Gastrocnemius medialis (tissue), 4 donors: ENCODE measurements around the gene LDLRAD3. TPM values are rescaled to one million over a fixed set of nuclear protein-coding genes. Genes with fewer than 3 reads are reported as not detected.

Experiments
- ATAC-seq, 2 donors: fragments of 150-250 bp; one replicate each; pipeline ENCODE4 v1.9.1; 2016
- DNase-seq, 2 donors: peaks; one replicate each; pipeline ENCODE4 v3.0.0-alpha.2; 2019
- H3K27ac ChIP-seq, 4 donors: fragments of 200-600 bp; sonication (generic); 1 replicate in 1 of 4; 2 replicates in 3 of 4; pipeline ENCODE4 v1.5.1; 2016 to 2018; ENCODE audit warnings: mild to moderate bottlenecking in 2 of 4, moderate library complexity in 1 of 4
- H3K27me3 ChIP-seq, 3 donors: fragments of 200-600 bp; sonication (generic) in 2 of 3; 1 replicate in 1 of 3; 2 replicates in 2 of 3; pipeline versions ENCODE4 v1.5.1 to v1.6.0; 2016 to 2019; ENCODE audit warnings: mild to moderate bottlenecking in 1 of 3, moderate library complexity in 1 of 3
- H3K36me3 ChIP-seq, 2 donors: fragments of 200-600 bp; sonication (generic) in 1 of 2; one replicate each; pipeline ENCODE4 v1.5.1; 2017 to 2018
- H3K4me1 ChIP-seq, 2 donors: fragments of 200-600 bp; sonication (generic) in 1 of 2; one replicate each; pipeline ENCODE4 v1.5.1; 2016 to 2017; ENCODE audit warnings: mild to moderate bottlenecking in 2 of 2
- H3K4me3 ChIP-seq, 4 donors: fragments of 200-600 bp; sonication (generic) in 3 of 4; 1 replicate in 1 of 4; 2 replicates in 3 of 4; pipeline ENCODE4 v1.5.1; 2016 to 2019; ENCODE audit warnings: mild to moderate bottlenecking in 2 of 4
- H3K9me3 ChIP-seq, 3 donors: fragments of 200-600 bp; sonication (generic) in 2 of 3; 1 replicate in 1 of 3; 2 replicates in 2 of 3; pipeline ENCODE4 v1.5.1; 2016 to 2019
- POLR2A ChIP-seq, 2 donors: fragments of 450-650 bp; IDR thresholded peaks; one replicate each; pipeline ENCODE4 v1.6.1; 2017; ENCODE audit warnings: antibody characterized with exemption in 2 of 2, mild to moderate bottlenecking in 2 of 2, moderate library complexity in 2 of 2
- in situ Hi-C, 4 donors: fragments of 200-750 bp; cut with MboI; loops; one replicate each; pipeline versions ENCODE4 v1.15.0 to v1.8.0; 2017; ENCODE audit warnings: low sequenced_read_pairs in 4 of 4
- intact Hi-C: fragments of 100-400 bp; cut with DNase I; formaldehyde crosslinking; loops from one replicate; pipeline ENCODE4 v1.15.1; 2023; ENCODE audit warnings: low total_unique reads
- total RNA-seq, 4 donors: library from RNA; depleted of rRNA; stranded (reverse); fragments of >200 nt; gene quantifications; one replicate each; pipeline versions ENCODE4 v1.1.0 to v1.2.3, GENCODE V29; 2016
- TF ChIP-seq, protein P1 (sequence below), 5 experiments: fragments of 450-650 bp in 3 of 5; fragments of 200-600 bp in 2 of 5; sonication (generic) in 2 of 5; IDR thresholded peaks in 4 of 5; conservative IDR thresholded peaks in 1 of 5; 1 replicate in 4 of 5; 2 replicates in 1 of 5; pipeline ENCODE4 v1.5.1; 2016 to 2019; ENCODE audit warnings: antibody characterized with exemption in 5 of 5, mild to moderate bottlenecking in 3 of 5, moderate library complexity in 3 of 5

The LDLRAD3 gene
- total RNA-seq, 4 donors from 2014 or later: 6.1 to 12.8 (median 11.8) TPM

DNA sequence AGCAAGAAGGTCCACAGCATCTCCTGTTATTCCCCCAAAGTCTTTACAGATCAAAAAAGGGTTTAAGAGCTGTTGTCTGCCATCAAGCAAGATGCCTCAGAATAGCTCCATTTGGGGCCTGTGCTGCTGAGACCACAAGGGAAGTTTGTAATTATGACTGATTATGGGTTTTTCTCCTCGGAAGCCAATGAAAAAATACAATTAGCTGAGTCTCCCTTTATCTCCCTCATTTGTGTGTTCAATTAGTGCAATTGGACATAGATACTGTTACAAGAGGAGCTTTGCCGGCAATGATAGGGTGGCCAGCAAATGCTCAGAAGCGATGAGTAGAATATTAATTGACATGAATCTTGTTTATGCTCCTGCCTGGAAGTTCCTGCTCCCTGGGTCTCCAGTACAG is 261.7 kb downstream of the LDLRAD3 start:
- intact Hi-C loops (no loop called here), in situ Hi-C loops (no loop called here)
- ATAC-seq: no peak
- H3K36me3 ChIP-seq: no peaks in the 10 kb centered on the region
- DNase-seq: no peak
- no peaks in the 10 kb centered on the region for H3K4me1 ChIP-seq
- no peak for TF ChIP-seq POLR2A (IDR thresholded peaks at IDR 0.05)
- TF ChIP-seq, protein P1, sequence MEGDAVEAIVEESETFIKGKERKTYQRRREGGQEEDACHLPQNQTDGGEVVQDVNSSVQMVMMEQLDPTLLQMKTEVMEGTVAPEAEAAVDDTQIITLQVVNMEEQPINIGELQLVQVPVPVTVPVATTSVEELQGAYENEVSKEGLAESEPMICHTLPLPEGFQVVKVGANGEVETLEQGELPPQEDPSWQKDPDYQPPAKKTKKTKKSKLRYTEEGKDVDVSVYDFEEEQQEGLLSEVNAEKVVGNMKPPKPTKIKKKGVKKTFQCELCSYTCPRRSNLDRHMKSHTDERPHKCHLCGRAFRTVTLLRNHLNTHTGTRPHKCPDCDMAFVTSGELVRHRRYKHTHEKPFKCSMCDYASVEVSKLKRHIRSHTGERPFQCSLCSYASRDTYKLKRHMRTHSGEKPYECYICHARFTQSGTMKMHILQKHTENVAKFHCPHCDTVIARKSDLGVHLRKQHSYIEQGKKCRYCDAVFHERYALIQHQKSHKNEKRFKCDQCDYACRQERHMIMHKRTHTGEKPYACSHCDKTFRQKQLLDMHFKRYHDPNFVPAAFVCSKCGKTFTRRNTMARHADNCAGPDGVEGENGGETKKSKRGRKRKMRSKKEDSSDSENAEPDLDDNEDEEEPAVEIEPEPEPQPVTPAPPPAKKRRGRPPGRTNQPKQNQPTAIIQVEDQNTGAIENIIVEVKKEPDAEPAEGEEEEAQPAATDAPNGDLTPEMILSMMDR (IDR thresholded peaks at IDR 0.05 in 4 of 5, conservative IDR thresholded peaks at IDR 0.05 in 1 of 5): no peak
- no peak overlapping the region for H3K4me3 ChIP-seq
- no peaks in the 10 kb centered on the region for H3K27me3 ChIP-seq
- H3K9me3 ChIP-seq: no peaks in the 10 kb centered on the region
- no peak overlapping the region for H3K27ac ChIP-seq

DNA sequence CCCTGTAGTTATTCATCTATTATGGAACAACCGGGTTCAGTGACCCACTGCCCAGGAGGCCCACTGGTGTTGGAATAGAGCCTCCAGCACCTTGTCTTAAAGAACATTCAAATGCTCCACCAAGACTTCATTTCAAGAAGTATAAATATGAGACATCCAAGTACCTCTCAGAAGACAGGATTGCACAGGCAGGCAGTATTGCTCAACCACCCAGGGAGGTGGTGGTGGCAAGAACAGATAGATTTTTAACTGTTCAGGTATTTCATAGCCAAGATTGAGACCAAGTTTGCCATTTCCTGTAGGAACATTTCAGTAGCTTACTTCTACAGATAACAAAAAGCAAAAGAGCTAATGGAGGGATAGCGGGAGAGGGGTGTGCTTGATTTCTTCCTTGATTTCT is 266.7 kb downstream of the LDLRAD3 start:
- TF ChIP-seq, protein P1 (IDR thresholded peaks at IDR 0.05 in 4 of 5, conservative IDR thresholded peaks at IDR 0.05 in 1 of 5): no peak
- no peak for TF ChIP-seq POLR2A (IDR thresholded peaks at IDR 0.05)
- H3K4me1 ChIP-seq: no peaks in the 10 kb centered on the region
- no peak overlapping the region for H3K4me3 ChIP-seq
- DNase-seq (no peak), ATAC-seq (no peak)
- intact Hi-C loops (no loop called here), in situ Hi-C loops (no loop called here)
- H3K27ac ChIP-seq: no peak overlapping the region
- H3K27me3 ChIP-seq: no peaks in the 10 kb centered on the region
- H3K9me3 ChIP-seq: no peaks in the 10 kb centered on the region
- no peaks in the 10 kb centered on the region for H3K36me3 ChIP-seq

DNA sequence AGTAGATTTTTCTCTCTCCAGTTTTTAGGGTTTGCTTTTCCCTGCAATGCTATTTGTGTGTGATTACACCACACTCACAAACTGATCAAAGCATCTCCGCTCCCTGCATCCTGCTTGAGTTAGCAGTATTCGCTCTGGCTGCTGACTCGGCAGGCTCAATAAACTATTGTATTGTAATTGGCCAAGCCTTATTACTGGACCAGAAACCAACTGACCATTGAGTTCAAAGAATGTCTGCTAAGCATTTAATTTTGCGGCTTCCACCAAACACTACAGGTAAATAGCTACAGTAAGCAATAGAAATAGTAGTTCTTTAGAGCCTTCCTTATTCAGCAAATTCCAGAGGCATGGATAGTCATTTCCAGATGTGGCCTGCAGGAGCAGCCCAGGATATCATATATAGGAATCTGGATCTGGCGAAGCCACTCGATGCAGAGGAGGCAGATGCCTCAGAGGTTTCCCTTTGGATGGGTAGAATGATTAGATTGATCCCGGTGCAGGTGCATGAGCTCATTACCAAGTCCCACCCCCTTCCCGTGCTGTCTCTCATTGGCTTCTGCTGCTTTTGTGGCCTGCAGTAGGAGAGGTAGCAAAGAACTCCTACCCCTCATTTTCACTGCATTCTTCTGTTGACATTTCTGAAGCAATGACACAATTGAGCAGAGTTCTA is 268.0 kb downstream of the LDLRAD3 start:
- Histone ChIP-seq H3K4me1 (no peaks in the 10 kb centered on the region), H3K4me3 (no peak overlapping the region), H3K36me3 (no peaks in the 10 kb centered on the region), H3K9me3 (no peaks in the 10 kb centered on the region), H3K27me3 (no peaks in the 10 kb centered on the region), H3K27ac (no peak overlapping the region)
- intact Hi-C loops (no loop called here), in situ Hi-C loops (no loop called here)
- no peak for TF ChIP-seq POLR2A (IDR thresholded peaks at IDR 0.05)
- TF ChIP-seq, protein P1 (IDR thresholded peaks at IDR 0.05 in 4 of 5, conservative IDR thresholded peaks at IDR 0.05 in 1 of 5): no peak
- DNase-seq (no peak), ATAC-seq (no peak)

DNA sequence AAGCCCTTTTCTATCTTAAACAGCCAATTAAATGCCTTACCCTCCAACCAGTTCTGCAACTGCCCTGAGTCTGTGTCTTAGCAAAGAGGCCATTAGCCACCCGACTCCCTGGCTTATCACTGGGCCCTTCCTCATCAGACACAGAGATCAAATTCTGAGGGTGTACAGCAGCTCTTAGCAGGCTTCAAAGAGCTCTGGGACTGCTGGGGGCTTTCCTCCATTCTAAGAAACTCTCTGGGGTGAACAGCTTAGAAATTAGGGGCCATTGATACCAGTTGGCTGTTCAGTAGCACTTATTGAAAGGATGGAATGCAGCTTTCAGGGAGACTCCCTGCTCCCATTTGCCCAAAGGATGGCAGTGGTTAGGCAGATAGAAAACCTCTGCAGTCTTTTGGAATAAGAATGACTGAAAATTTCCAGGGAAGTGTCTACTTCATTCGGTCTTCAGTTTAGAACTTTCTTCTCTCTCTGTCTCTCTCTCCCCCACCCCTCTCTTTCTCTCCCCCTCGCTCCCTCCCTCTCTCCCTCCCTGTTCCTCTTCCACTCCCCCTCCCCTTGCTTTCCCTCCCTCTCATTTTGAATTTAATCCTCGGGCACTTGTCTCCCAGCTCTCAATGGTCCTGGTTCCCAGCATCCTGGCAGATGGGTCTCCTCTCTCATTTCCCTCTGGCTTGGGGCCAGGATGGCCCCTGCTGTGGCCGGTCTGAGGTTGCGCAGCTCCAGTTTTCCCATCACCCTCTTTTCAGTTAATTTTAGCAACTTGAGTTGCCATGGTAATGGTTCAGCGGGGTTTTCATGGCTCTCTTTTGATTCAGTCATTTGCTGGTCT is 268.9 kb downstream of the LDLRAD3 start:
- in situ Hi-C loops: no loop called here
- no peak for ATAC-seq
- H3K9me3 ChIP-seq: no peaks in the 10 kb centered on the region
- H3K4me1 ChIP-seq: no peaks in the 10 kb centered on the region
- H3K36me3 ChIP-seq: no peaks in the 10 kb centered on the region
- TF ChIP-seq, protein P1 (IDR thresholded peaks at IDR 0.05 in 4 of 5, conservative IDR thresholded peaks at IDR 0.05 in 1 of 5): no peak
- TF ChIP-seq POLR2A (IDR thresholded peaks at IDR 0.05): no peak
- intact Hi-C loops: no loop called here
- DNase-seq: no peak
- H3K27me3 ChIP-seq: no peaks in the 10 kb centered on the region
- no peak overlapping the region for H3K27ac ChIP-seq
- no peak overlapping the region for H3K4me3 ChIP-seq
